CD8-positive, alpha-beta memory T cell (primary cell): ENCODE data around the gene ZGPAT. TPM values are rescaled to one million over a fixed set of nuclear protein-coding genes. Genes with fewer than 3 reads are reported as not detected.
A peak's percentile ranks its signal among the peaks of the same experiment; 100 is the strongest.
"Not testable (repeated sequence)": the region's sequence is repeated elsewhere in the genome, so short reads cannot be mapped to it uniquely, and the experiment has no call there.

Source experiments
- CTCF ChIA-PET: fragments of 350-600 bp; sonication (Branson Sonifier 250); formaldehyde crosslinking; loops from one replicate; lab custom pipeline; 2021; ENCODE audit warnings: antibody characterized with exemption; lab: Charles Lee
- POLR2A ChIA-PET: fragments of 350-600 bp; sonication (Branson Sonifier 250); formaldehyde crosslinking; loops from one replicate; lab custom pipeline; 2021; ENCODE audit warnings: antibody characterized with exemption; lab: Charles Lee
- DNase-seq, 5 donors: peaks; one replicate each; pipeline versions ENCODE4 v3.0.0 to v3.0.0-alpha.2; 2020 to 2022; ENCODE audit warnings: mixed read lengths in 1 of 5
- H3K27ac ChIP-seq: one replicate; pipeline ENCODE4 v1.7.0; 2013; ENCODE audit warnings: low read depth, mild to moderate bottlenecking, low read length, moderate library complexity
- H3K27me3 ChIP-seq: 2 replicates; pipeline ENCODE4 v1.7.0; 2013; ENCODE audit warnings: low read length, mild to moderate bottlenecking; ENCODE audit not compliant: insufficient read depth, poor library complexity, severe bottlenecking
- H3K36me3 ChIP-seq: 2 replicates; pipeline ENCODE4 v1.7.0; 2013; ENCODE audit warnings: mild to moderate bottlenecking, low read length, moderate library complexity; ENCODE audit not compliant: insufficient read depth
- H3K4me1 ChIP-seq: 2 replicates; pipeline ENCODE4 v1.7.0; 2013; ENCODE audit warnings: mild to moderate bottlenecking, low read length, moderate library complexity; ENCODE audit not compliant: insufficient read depth
- H3K4me3 ChIP-seq: 2 replicates; pipeline ENCODE4 v1.7.0; 2013; ENCODE audit warnings: mild to moderate bottlenecking, low read length
- H3K9me3 ChIP-seq: 2 replicates; pipeline ENCODE4 v1.7.0; 2013; ENCODE audit warnings: mild to moderate bottlenecking, low read length
- H3K27ac Mint-ChIP-seq, 8 donors: one replicate each; pipeline ENCODE4 v1.8.0; 2020 to 2021; ENCODE audit warnings: mixed read lengths in 8 of 8, mild to moderate bottlenecking in 6 of 8, inconsistent platforms in 3 of 8, moderate library complexity in 3 of 8
- H3K27me3 Mint-ChIP-seq, 2 donors: one replicate each; pipeline ENCODE4 v1.8.0; 2020 to 2021; ENCODE audit warnings: mixed read lengths in 2 of 2, mild to moderate bottlenecking in 1 of 2, moderate library complexity in 1 of 2
- H3K36me3 Mint-ChIP-seq, 3 donors: one replicate each; pipeline ENCODE4 v1.8.0; 2020 to 2021; ENCODE audit warnings: mixed read lengths in 3 of 3, inconsistent platforms in 1 of 3, mild to moderate bottlenecking in 1 of 3
- H3K4me1 Mint-ChIP-seq, 3 donors: one replicate each; pipeline ENCODE4 v1.8.0; 2020 to 2021; ENCODE audit warnings: mixed read lengths in 3 of 3, inconsistent platforms in 1 of 3, mild to moderate bottlenecking in 1 of 3
- H3K4me3 Mint-ChIP-seq, 7 donors: one replicate each; pipeline ENCODE4 v1.8.0; 2020 to 2021; ENCODE audit warnings: mixed read lengths in 7 of 7, mild to moderate bottlenecking in 6 of 7, moderate library complexity in 4 of 7, inconsistent platforms in 2 of 7
- H3K9me3 Mint-ChIP-seq, 5 donors: one replicate each; pipeline ENCODE4 v1.8.0; 2020 to 2022; ENCODE audit warnings: mixed read lengths in 5 of 5, mild to moderate bottlenecking in 3 of 5, moderate library complexity in 2 of 5, inconsistent platforms in 1 of 5
- polyA plus RNA-seq: library from polyadenylated mRNA; unstranded; fragments of 300-500 nt; fragmentation: Illumina TruSeq; gene quantifications from one replicate; pipeline ENCODE4 v1.2.3, GENCODE V29; 2021
- total RNA-seq, 2 experiments: library from RNA; stranded (reverse); gene quantifications; one replicate each; pipeline ENCODE4 v1.2.3, GENCODE V29; 2021

Gene ZGPAT
- total and polyA plus RNA-seq, 3 experiments from 2014 or later: 29.7 to 77.5 (median 29.9) TPM

DNA sequence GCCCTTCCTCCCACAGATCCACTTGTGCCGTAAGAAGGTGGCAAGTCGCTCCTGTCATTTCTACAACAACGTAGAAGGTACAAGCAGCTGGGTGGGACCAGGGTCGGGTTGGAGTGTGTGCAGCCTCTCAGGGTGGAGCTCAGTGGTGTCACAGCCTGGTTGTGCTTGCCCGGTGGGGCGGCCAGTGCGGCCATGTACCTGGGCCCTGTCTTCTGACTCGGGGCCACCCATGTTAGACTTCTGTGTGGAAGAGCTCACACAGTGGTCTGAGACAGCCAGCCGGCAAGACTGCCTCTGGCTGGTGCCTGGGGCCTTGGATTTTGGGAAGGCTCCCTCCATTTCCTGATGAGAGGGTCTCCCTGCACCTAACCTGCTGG, 45.0 kb upstream of the ZGPAT start:
- Histone ChIP-seq H3K27me3 (no peaks in the 10 kb centered on the region), H3K36me3 (no peaks in the 10 kb centered on the region), H3K4me3 (no peak overlapping the region), H3K9me3 (no peaks in the 10 kb centered on the region), H3K4me1 (peaks cover 12% of the 10 kb centered on the region), H3K27ac (no peak overlapping the region)
- Mint-ChIP-seq H3K4me3 (no peak overlapping the region), H3K9me3 (no peaks in the 10 kb centered on the region), H3K36me3 (peaks cover 0 to 62% (median 3%) of the 10 kb centered on the region in 3 donors), H3K4me1 (peaks cover 14 to 28% (median 26%) of the 10 kb centered on the region in 3 donors), H3K27ac (no peak overlapping the region), H3K27me3 (peaks cover 0 to 7% of the 10 kb centered on the region in 2 donors)
- ChIA-PET CTCF (interaction anchor here (1.4 kb wide), 1 partner anchor 21 kb away, joined by 4 read pairs; no protein-coding TSS in a partner anchor), POLR2A (no interaction called here)
- DNase-seq: no peak

DNA sequence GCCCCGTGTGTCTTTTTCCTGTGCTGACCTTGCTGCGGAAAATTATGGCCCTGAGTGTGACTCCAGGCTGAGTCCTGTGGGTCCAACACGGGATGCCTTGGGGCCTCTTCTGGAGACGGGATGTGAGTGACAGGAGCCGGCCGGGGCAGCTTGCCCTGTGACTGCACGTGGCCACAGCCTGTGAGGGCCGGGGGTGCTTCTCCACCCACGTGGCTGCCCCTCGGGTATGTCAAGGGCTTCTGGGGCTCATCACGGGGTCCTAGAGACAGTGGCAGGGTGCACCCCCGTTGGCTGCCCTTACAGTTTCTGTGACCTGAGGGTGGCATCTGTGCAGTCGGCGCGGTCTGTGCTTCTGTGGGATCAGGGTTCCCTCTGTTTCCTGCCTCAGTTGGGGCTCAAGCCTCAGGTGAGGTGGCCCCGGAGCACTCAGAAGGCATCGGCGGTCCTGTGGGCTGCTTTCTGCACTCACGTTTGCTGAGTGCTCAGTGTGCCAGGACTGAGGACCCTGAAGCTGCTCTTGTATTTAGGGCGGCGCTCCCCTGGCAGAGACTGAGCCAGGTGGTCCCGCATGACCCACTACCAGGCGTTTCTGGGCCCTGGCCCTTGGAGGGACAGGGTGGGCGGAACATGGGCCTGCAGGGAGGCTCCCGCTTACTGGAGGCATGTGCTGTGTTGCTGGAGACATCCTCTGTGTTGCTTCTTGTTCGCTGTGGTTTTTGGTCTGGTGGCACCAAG, 44.3 kb upstream of the ZGPAT start:
- Histone ChIP-seq H3K4me1 (peaks cover 10% of the 10 kb centered on the region), H3K27me3 (no peaks in the 10 kb centered on the region), H3K27ac (no peak overlapping the region), H3K36me3 (no peaks in the 10 kb centered on the region), H3K9me3 (no peaks in the 10 kb centered on the region), H3K4me3 (no peak overlapping the region)
- CTCF ChIA-PET: no interaction called here
- POLR2A ChIA-PET: no interaction called here
- Mint-ChIP-seq H3K4me1 (peaks cover 9 to 21% (median 19%) of the 10 kb centered on the region in 3 donors), H3K36me3 (peaks cover 4 to 61% (median 7%) of the 10 kb centered on the region in 3 donors), H3K27ac (no peak overlapping the region), H3K27me3 (peaks cover 0 to 4% of the 10 kb centered on the region in 2 donors), H3K9me3 (no peaks in the 10 kb centered on the region), H3K4me3 (no peak overlapping the region)
- no peak for DNase-seq

DNA sequence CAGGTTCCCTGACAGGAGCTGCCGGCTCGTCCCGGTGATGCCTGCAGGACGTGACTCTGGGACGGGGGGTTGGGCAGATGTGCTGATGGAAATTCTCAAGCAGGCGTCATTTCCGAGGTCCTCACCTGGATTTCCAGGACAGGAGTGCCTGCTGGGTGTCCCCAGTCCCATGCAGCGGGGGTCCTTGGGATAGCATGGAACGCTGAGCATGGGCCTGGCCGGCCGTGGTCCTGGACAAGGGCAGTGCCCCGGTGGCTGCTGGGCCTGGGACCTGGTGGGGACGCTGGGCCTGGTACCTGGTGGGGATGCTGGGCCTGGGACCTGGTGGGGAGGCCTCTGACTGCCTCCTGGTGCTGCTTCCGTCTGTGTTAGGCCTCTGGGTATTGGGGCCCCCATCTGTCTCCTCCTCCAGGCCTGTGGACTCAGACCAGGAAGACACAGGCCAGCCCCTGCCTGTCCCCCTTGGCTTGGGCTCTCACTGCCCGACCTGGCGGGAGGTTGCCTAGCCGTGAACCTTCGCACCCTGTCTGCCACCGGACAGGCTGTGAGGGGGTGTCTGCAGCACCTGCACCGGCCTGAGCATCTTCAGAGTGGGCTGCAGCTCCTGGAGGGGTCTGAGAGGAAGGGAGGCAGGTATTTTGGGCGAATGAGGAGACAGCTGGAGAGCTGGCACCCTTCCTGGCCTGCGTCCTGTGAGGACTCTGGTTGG, 43.5 kb upstream of the ZGPAT start:
- Mint-ChIP-seq H3K9me3 (no peaks in the 10 kb centered on the region), H3K27ac (no peak overlapping the region), H3K4me1 (peaks cover 8 to 13% (median 11%) of the 10 kb centered on the region in 3 donors), H3K36me3 (peaks cover 4 to 64% (median 7%) of the 10 kb centered on the region in 3 donors), H3K27me3 (peaks cover 0 to 4% of the 10 kb centered on the region in 2 donors), H3K4me3 (no peak overlapping the region)
- Histone ChIP-seq H3K4me1 (peaks cover 3% of the 10 kb centered on the region), H3K9me3 (no peaks in the 10 kb centered on the region), H3K4me3 (no peak overlapping the region), H3K27ac (no peak overlapping the region), H3K36me3 (no peaks in the 10 kb centered on the region), H3K27me3 (no peaks in the 10 kb centered on the region)
- no peak for DNase-seq
- POLR2A ChIA-PET: no interaction called here
- CTCF ChIA-PET: no interaction called here

DNA sequence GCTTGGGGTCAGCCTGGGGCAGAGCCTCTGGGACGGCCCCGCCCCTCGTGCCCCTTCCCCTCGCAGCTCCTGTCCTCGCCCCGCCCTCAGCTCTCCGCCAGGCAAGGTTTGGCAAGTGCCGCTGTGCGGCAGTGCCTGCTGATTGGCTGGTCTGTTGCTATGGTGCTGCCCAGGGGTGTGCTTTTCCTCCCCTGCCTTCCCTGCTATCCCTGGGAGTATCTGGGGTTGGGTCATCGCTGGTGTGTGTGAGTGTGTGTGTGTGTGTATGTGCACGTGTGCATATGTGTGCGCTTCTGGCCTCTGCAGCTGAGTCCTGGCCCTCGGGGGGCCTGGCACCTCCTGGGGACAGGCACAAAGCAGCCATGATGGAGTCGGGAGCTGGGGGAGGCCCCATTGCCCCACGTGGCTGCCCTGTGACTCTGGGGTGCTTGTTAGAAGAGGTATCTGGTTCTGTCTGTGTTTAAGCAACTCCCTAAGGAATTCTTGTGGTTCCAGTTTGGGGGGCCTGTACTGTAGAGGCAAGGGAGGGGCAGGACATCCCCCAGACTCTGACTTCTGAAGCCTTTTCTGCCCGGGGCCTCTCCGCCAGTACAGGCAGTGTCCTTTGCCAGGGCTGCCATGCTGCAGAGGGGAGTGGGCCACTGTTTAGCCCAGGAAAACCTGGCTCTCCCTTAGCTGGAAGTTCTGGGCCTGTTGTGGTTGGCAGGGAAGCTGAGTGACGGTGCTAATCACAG, 42.8 kb upstream of the ZGPAT start:
- DNase-seq: no peak
- POLR2A ChIA-PET: no interaction called here
- Mint-ChIP-seq H3K4me1 (peaks cover 3 to 6% (median 5%) of the 10 kb centered on the region in 3 donors), H3K27ac (no peak overlapping the region), H3K36me3 (peaks cover 4 to 63% (median 7%) of the 10 kb centered on the region in 3 donors), H3K4me3 (no peak overlapping the region), H3K9me3 (no peaks in the 10 kb centered on the region), H3K27me3 (peaks cover 0 to 2% of the 10 kb centered on the region in 2 donors)
- CTCF ChIA-PET: no interaction called here
- H3K27me3 ChIP-seq: no peaks in the 10 kb centered on the region
- H3K4me3 ChIP-seq: no peak overlapping the region
- no peaks in the 10 kb centered on the region for H3K9me3 ChIP-seq
- H3K27ac ChIP-seq: no peak overlapping the region
- H3K36me3 ChIP-seq: no peaks in the 10 kb centered on the region
- H3K4me1 ChIP-seq: no peaks in the 10 kb centered on the region

DNA sequence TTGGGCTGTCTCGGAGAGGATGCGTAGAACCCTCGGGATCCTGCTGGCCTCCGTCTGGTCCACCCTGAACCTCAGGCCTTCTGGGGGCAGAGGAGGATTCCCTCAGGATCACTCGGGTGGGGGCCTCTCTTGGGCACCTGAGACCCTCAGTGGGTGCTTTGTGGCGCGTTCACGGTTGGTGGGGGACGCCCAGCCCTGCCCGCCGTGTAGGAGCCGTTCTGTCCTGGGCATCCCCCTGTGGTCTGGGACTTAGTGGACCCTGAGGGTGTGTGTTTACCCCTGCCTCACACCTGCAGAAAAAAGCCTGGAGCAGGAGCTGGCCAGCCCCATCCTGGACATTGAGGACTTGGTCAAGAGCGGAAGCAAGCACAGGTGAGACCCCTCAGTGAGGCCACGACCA, 42.1 kb upstream of the ZGPAT start:
- CTCF ChIA-PET: no interaction called here
- Histone ChIP-seq H3K27me3 (no peaks in the 10 kb centered on the region), H3K9me3 (no peaks in the 10 kb centered on the region), H3K27ac (no peak overlapping the region), H3K36me3 (no peaks in the 10 kb centered on the region), H3K4me1 (no peaks in the 10 kb centered on the region), H3K4me3 (no peak overlapping the region)
- Mint-ChIP-seq H3K27ac (peak overlapping the region in 1 of 8 donors; percentile 48), H3K36me3 (peaks cover 4 to 58% (median 9%) of the 10 kb centered on the region in 3 donors), H3K27me3 (peaks cover 0 to 2% of the 10 kb centered on the region in 2 donors), H3K9me3 (no peaks in the 10 kb centered on the region), H3K4me3 (no peak overlapping the region), H3K4me1 (peaks cover 0 to 1% (median 0%) of the 10 kb centered on the region in 3 donors)
- POLR2A ChIA-PET: no interaction called here
- DNase-seq: no peak

DNA sequence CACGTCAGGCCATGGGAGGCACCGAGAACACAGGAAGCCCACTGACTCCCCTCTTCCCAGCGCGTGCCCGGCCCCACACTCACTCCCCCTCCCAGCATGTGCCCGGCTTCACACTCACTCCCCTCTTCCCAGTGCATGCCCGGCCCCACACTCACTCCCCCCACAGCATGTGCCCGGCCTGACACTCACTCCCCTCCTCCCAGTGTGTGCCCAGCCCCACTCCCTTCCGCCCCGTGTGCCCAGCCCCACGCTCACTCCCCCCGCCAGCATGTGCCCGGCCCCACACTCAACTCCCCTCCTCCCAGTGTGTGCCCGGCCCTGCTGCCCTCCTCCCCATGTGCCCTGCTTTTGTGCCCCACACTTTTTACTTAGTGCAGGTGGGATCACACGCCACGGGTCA, 40.0 kb upstream of the ZGPAT start:
- DNase-seq: no peak
- Mint-ChIP-seq H3K4me3 (no peak overlapping the region), H3K4me1 (no peaks in the 10 kb centered on the region), H3K27me3 (no peaks in the 10 kb centered on the region), H3K9me3 (no peaks in the 10 kb centered on the region), H3K27ac (peak overlapping the region in 1 of 8 donors; percentile 74), H3K36me3 (peaks cover 4 to 47% (median 9%) of the 10 kb centered on the region in 3 donors)
- Histone ChIP-seq H3K27ac (no peak overlapping the region), H3K4me3 (no peak overlapping the region), H3K36me3 (no peaks in the 10 kb centered on the region), H3K9me3 (no peaks in the 10 kb centered on the region), H3K4me1 (no peaks in the 10 kb centered on the region), H3K27me3 (no peaks in the 10 kb centered on the region)
- ChIA-PET POLR2A (no interaction called here), CTCF (no interaction called here)

DNA sequence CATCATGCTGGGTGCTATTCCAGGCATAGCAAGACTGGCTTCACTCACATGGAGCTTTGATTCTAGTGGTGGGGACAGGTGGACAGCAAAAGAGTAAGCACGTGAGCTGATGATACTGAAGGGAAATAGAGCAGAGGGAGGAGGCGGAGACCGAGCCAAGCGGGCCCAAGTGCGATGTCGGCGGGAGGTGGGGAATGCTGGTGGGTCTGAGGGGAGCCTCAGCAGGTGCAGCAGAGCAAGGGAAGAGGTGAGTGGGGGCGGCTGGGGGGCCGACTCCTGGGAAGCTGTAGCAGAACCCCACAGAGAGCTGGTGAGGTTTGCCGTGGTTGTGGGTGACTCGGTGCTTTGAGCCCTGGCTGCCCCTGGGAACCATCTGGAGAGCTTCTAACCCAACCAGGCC, 39.5 kb upstream of the ZGPAT start:
- ChIA-PET CTCF (interaction anchor here (0.9 to 1.3 kb wide), 2 partner anchors 10 to 131 kb away, joined by 5 to 6 read pairs; partner anchors contain the start of genes PTK6 and RTEL1), POLR2A (no interaction called here)
- H3K27me3 Mint-ChIP-seq: no peaks in the 10 kb centered on the region
- peak overlapping the region in 1 of 8 donors; percentile 74 for H3K27ac Mint-ChIP-seq
- H3K4me3 Mint-ChIP-seq: no peak overlapping the region
- no peaks in the 10 kb centered on the region for H3K4me1 Mint-ChIP-seq
- DNase-seq: no peak
- H3K9me3 Mint-ChIP-seq: no peaks in the 10 kb centered on the region
- no peaks in the 10 kb centered on the region for H3K9me3 ChIP-seq
- H3K36me3 ChIP-seq: no peaks in the 10 kb centered on the region
- H3K4me3 ChIP-seq: no peak overlapping the region
- peaks cover 4 to 43% (median 9%) of the 10 kb centered on the region in 3 donors for H3K36me3 Mint-ChIP-seq
- H3K27me3 ChIP-seq: no peaks in the 10 kb centered on the region
- no peaks in the 10 kb centered on the region for H3K4me1 ChIP-seq
- H3K27ac ChIP-seq: no peak overlapping the region

DNA sequence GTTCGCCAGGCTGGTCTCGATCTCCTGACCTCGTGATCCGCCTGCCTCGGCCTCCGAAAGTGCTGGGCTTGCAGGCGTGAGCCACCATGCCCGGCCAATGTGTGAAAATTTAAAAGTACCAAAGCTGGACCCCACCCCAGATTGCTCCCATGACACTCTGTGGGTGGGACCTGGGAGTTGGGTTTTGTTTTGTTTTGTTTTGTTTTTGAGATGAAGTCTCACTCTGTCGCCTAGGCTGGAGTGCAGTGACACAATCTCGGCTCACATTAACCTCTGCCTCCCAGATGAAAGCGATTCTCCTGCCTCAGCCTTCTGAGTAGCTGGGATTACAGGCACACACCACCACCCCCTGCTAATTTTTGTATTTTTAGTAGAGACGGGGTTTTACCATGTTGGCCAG, 36.1 kb upstream of the ZGPAT start:
- CTCF ChIA-PET, POLR2A ChIA-PET, H3K4me3 ChIP-seq, H3K4me3 Mint-ChIP-seq, DNase-seq, H3K27me3 ChIP-seq, H3K27ac Mint-ChIP-seq, H3K4me1 Mint-ChIP-seq, H3K4me1 ChIP-seq, H3K27ac ChIP-seq, H3K9me3 ChIP-seq, H3K36me3 ChIP-seq, H3K9me3 Mint-ChIP-seq, H3K27me3 Mint-ChIP-seq: not testable (repeated sequence)
- peaks cover 4 to 40% (median 6%) of the 10 kb centered on the region in 3 donors for H3K36me3 Mint-ChIP-seq
